ENCODE measurements around the gene UNK.
"Not testable (repeated sequence)": the region's sequence is repeated elsewhere in the genome, so short reads cannot be mapped to it uniquely, and the experiment has no call there.

The UNK gene

DNA sequence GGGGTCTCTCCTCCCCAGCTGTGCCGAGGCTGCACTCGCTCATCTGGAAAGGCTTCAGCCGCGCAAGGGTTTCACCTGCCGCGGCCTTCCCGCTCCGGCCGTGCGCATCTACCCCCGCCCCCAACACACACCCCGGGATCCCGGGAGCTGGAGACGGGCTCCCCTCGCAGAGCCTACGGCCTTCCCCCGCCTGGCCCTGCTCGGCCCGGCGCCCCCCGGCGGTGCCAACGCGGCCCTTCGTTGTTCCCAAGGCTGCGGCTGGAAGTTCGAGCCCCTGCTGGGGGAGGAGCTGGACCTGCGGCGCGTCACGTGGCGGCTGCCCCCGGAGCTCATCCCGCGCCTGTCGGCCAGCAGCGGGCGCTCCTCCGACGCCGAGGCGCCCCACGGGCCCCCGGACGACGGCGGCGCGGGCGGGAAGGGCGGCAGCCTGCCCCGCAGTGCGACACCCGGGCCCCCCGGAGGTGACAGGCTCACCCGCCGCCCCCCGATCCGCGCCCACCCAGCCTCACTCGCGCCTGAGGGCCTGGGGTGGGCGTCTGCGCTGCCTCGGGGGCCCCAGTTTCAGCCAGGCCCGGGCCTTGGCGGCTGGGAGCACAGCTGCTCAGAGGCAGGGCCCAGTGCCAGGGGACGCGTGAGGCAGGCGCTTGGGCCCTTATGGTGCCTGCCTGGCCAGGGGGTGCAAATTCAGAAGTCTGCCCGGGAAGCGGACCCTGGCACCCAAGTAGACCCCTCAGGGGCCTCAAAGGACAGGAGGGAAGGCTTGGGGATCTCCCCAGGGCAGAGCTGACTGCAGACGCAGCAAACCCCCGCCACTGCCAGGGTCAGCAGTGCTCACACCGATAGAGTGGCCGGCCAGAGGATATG lies 30.9 kb upstream of the UNK start:
- in situ Hi-C loops (cut with MboI; ENCODE audit: low sequenced_read_pairs): no loop called here

- in situ Hi-C loops (cut with MboI; ENCODE audit: low sequenced_read_pairs): no loop called here
Measured at GRCh38 chr17:75754378-75755204, 30.0 kb upstream of the UNK start.

DNA sequence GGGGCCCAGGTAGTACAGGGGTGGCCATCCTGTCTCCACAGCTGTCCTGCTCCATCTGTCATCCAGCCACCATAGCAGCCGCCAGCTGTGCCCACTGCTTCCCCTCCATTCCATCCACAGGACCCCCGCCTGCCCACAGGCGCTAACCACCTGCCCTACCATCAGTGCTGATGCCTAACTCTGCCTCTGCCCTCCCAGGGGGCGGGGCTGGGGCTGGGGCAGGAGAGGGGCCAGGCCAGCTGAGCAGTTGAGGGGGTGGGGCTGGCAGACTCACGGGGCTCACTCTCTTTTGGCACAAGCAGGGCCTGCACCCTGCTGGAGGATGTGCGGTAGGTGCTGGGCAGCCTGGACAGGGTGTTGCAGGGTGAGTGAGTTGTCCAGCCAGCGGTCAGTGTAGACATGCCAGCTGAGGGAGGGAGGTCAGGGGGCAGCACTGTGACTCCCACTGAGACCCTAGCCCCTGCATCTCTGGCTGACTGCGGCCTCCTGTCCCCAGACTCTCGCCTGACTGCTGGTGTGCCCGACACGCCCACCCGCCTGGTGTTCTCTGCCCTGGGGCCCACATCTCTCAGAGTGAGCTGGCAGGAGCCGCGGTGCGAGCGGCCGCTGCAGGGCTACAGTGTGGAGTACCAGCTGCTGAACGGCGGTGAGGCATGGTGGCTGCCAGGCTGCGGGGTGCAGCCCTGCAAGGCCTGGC lies 29.3 kb upstream of the UNK start:
- in situ Hi-C loops (cut with MboI; ENCODE audit: low sequenced_read_pairs): no loop called here

GRCh38 chr17:75755990-75756389 lies 28.6 kb upstream of the UNK start:
- in situ Hi-C loops (cut with MboI; ENCODE audit: low sequenced_read_pairs): no loop called here

DNA sequence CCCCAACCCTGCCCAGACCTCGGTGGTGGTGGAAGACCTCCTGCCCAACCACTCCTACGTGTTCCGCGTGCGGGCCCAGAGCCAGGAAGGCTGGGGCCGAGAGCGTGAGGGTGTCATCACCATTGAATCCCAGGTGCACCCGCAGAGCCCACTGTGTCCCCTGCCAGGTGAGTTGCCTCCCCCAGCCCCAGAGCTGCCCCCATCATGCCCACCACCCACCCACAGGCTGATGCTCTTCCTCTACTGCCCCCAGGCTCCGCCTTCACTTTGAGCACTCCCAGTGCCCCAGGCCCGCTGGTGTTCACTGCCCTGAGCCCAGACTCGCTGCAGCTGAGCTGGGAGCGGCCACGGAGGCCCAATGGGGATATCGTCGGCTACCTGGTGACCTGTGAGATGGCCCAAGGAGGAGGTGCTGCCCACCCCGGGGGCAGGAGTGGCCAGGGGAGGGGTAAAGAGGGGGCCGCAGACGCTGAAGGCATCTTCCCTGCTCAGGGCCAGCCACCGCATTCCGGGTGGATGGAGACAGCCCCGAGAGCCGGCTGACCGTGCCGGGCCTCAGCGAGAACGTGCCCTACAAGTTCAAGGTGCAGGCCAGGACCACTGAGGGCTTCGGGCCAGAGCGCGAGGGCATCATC lies 28.0 kb upstream of the UNK start:
- in situ Hi-C loops (cut with MboI; ENCODE audit: low sequenced_read_pairs): no loop called here

DNA sequence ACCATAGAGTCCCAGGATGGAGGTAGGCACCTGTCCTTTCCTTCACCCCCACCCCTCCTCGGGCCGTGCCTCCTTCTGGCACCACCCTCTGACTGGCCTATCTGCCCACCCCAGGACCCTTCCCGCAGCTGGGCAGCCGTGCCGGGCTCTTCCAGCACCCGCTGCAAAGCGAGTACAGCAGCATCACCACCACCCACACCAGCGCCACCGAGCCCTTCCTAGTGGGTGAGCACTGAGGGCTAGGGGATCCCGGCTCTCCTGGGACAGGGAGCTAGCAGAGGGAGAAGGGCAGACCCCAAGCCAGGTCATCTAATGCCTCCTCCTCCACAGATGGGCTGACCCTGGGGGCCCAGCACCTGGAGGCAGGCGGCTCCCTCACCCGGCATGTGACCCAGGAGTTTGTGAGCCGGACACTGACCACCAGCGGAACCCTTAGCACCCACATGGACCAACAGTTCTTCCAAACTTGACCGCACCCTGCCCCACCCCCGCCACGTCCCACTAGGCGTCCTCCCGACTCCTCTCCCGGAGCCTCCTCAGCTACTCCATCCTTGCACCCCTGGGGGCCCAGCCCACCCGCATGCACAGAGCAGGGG lies 27.4 kb upstream of the UNK start:
- in situ Hi-C loops (cut with MboI; ENCODE audit: low sequenced_read_pairs): no loop called here

- in situ Hi-C loops (cut with MboI; ENCODE audit: low sequenced_read_pairs): no loop called here
Measured at GRCh38 chr17:75758131-75758905, 26.3 kb upstream of the UNK start.

- in situ Hi-C loops (cut with MboI; ENCODE audit: low sequenced_read_pairs): no loop called here
Measured at GRCh38 chr17:75759457-75759856, 25.1 kb upstream of the UNK start.

DNA sequence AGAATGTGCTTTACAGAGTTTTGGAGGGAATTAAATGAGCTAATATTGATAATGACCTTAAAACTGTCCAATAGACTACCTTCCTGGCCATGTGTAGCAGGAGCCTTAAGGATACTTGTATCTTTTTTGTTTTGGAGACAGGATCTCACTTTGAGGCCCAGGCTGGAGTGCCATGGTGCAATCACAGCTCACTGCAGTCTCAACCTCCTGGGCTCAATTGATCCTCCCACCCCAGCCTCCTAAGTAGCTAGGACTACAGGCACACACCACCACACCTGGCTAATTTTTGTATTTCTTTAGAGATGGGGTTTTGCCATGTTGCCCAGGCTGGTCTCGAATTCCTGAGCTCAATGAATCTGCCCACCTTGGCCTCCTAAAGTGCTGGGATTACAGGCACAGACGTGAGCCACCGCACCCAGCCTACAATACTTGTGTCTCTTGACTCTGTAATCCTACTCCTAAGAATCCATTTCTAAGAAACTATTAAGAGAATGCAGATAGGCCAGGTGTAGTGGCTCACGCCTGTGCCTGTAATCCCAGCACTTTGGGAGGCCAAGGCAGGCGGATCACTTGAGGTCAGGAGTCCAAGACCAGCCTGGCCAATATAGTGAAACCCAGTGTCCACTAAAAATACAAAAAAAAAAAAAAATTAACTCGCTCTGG lies 24.5 kb upstream of the UNK start:
- in situ Hi-C loops (cut with MboI; ENCODE audit: low sequenced_read_pairs): not testable (repeated sequence)

DNA sequence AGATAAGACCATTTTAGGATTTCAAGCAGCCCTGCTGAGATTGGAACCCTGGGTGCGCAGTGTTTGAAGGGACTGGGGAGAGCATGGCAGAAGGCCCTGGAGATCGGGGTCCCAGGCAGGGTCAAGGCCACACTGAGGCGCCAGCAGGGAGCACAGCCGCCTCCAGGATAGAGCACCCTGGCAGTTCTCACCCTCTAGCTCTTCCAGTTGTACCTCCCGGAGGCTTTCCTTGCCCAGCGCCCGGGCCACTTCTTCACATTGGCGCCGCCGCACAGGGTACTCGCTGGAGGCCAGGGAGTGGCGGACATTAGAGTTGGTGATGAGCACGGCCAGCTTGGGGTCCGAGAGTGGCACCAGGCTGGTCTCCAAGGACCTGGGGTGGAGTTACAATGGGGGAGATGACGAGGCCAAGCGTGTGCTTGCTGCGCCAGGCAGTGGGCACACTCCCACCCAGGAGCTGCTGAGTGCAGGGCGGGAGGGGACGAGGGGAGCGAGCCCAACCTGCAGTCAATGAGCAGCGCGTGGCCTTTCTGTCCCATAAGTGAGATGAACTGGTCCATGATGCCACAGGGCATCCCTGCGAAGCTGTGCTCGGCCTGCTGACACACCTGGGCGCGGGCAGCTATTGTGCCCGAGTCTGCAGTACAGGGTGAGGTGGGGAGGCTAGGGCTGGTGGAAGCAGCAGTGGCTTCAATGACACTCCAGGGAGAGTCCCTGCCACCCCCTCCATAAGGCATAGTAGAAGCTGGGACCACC lies 21.9 kb upstream of the UNK start:
- in situ Hi-C loops (cut with MboI; ENCODE audit: low sequenced_read_pairs): no loop called here

DNA sequence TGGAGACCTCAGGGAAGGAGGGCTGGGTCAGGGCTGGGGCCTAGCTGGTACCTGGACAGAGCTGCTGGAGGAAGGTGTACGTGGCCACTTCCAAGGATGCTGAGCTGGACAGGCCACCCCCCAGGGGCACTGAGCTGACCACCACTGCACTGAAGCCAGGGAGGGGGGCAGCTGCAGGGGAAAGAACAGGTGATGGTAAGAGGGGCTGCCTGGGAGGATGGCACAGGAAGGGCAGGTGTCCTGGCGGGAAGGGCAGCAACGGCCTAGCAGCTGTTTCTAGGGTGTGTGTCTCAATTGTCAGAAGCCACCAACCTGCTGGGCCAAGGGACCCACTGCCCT lies 21.4 kb upstream of the UNK start:
- in situ Hi-C loops (cut with MboI; ENCODE audit: low sequenced_read_pairs): no loop called here

- in situ Hi-C loops (cut with MboI; ENCODE audit: low sequenced_read_pairs): no loop called here
Measured at GRCh38 chr17:75763613-75764416, 20.8 kb upstream of the UNK start.

DNA sequence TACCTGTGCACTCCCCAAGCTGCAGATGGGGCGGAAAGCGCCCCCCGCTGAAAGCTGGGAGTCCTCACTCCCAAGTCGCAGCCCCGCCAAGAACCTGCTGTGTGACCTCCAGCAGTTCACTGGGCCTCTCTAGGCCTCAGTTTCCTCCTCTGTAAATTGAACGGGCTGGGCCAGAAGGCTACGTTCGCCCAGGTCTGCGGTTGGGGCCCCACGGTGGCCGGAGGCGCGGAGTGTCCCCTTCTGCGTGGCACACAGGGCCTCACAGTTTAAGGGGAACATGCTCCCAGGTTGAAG lies 20.2 kb upstream of the UNK start:
- in situ Hi-C loops (cut with MboI; ENCODE audit: low sequenced_read_pairs): no loop called here

GRCh38 chr17:75764711-75765421 lies 19.7 kb upstream of the UNK start, which contains the start of gene GALK1:
GALK1 (minus strand) TSS chr17:75765192; CDS start chr17:75765136, 56 bp downstream.
- in situ Hi-C loops (cut with MboI; ENCODE audit: low sequenced_read_pairs): no loop called here

GRCh38 chr17:75765981-75766380 lies 18.6 kb upstream of the UNK start:
- in situ Hi-C loops (cut with MboI; ENCODE audit: low sequenced_read_pairs): no loop called here

DNA sequence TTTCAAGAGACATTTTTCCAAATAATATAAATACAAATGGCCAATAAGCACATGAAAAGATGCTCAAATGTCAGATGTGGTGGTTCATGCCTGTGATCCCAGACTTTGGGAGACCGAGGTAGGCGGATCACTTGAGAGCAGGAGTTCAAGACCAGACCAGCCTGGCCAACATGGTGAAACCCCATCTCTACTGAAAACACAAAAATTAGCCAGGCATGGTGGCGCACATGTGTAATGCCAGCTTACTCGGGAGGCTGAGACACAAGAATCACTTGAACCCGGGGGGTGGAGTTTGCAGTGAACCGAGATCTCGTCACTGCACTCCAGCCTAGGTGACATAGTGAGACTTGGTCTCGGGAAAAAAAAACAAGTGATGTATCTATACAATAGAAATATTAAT lies 16.7 kb upstream of the UNK start:
- in situ Hi-C loops (cut with MboI; ENCODE audit: low sequenced_read_pairs): no loop called here

- in situ Hi-C loops (cut with MboI; ENCODE audit: low sequenced_read_pairs): no loop called here
Measured at GRCh38 chr17:75769536-75769935, 15.1 kb upstream of the UNK start.
